ENCODE measurements around the gene SHROOM3.

GRCh38 chr4:76680952-76681351 is 245.9 kb downstream of the SHROOM3 start:
- no peak for TF ChIP-seq POLR2A (IDR thresholded peaks at IDR 0.05)
- TF ChIP-seq, protein P1, sequence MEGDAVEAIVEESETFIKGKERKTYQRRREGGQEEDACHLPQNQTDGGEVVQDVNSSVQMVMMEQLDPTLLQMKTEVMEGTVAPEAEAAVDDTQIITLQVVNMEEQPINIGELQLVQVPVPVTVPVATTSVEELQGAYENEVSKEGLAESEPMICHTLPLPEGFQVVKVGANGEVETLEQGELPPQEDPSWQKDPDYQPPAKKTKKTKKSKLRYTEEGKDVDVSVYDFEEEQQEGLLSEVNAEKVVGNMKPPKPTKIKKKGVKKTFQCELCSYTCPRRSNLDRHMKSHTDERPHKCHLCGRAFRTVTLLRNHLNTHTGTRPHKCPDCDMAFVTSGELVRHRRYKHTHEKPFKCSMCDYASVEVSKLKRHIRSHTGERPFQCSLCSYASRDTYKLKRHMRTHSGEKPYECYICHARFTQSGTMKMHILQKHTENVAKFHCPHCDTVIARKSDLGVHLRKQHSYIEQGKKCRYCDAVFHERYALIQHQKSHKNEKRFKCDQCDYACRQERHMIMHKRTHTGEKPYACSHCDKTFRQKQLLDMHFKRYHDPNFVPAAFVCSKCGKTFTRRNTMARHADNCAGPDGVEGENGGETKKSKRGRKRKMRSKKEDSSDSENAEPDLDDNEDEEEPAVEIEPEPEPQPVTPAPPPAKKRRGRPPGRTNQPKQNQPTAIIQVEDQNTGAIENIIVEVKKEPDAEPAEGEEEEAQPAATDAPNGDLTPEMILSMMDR (IDR thresholded peaks at IDR 0.05 in 8 of 11, conservative IDR thresholded peaks at IDR 0.05 in 3 of 11), result no peak
